NK-92 (cell line): ENCODE measurements around the gene APRT.

Experiments
- DNase-seq: peaks from one replicate; lab custom pipeline; 2025; ENCODE audit not compliant: unreplicated experiment; lab: John Stamatoyannopoulos, UW

APRT gene

DNA sequence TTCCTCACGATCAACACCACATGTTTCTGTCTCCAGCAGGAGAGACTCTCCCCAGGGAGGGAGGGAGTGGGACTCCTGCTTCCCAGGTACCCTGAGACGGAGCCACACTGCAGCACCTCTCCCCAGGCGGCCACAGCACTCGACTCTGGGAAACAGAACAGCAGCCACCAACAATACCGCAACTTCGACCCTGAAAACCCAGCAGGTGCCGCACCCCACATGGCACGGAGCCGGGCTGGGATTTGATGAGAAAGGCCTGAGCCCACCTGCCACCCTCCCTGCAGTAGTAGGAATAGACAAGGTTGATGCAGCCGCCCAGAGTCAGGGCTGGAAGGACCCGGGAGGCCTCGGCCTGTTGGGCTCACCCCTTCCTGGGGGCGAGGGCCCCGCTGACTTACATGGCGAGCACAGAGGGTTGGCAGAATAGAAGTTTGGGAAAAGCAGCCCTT lies 30.6 kb upstream of the APRT start:
- DNase-seq: no peak

DNA sequence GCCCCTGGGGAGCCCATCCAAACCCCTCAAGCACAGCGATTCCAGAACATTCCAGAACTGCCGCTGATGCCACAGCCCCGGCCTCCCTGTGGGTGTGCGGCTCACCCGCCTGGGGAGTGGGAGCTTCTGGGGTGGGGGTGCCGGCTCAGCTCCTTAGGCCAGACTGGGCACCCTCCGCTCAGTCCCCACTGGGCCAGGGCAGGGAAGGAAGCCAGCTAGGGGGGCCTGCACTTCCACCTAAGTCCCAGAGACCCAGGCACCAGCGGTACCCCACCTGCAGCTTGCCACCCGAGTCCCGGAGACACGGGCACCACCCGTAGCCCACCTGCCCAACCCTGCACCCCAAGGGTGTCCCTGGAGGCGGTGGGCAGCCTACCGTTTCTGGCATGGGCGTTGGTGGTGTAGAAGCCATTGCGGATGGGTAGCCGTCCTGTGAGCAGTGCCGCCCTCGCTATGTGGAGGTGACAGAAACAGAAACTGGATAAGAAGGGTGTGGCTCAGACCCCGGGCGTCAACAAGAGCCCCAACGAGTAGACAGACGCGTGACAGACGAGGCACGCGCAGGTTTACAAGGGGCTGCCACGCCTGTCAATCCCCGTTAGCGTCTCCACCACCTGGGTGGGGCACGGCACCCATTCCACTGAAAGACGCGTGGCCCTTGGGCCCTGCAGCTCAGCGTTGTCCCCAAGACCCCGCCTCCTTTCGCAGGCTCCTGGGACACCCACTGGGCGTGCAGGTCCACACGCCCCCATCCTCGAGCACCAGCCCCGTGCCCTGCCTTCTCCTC lies 30.0 kb upstream of the APRT start:
- no peak for DNase-seq

DNA sequence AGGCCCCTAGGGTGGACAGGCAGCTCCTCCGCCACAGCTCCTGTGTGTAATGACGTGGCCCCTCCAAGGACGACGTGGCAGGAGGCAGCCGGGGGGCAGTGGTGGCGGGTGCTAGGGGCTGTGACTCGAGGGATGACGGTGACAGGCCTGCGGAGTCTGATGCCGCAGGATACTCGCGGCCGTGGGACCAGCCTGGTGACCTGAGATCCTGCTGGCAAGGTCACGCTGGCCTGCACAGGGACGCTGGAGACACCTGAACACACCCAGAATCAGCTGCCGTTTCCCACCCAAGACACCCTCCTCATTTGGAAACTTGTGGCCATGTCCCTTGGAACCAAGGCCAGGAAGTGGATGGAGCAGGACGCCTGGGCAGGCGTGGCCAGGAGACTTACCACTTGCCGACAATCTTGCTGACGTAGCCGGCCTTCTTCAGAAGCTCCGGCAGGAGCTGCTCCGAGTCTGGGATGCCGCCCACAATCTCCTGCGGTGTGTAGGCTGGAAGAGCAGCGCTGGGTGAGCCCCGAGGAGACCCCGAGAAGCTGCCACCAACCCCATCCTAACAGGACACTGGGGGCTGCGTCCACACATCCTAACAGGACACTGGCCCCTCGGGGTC lies 29.0 kb upstream of the APRT start:
- no peak for DNase-seq

DNA sequence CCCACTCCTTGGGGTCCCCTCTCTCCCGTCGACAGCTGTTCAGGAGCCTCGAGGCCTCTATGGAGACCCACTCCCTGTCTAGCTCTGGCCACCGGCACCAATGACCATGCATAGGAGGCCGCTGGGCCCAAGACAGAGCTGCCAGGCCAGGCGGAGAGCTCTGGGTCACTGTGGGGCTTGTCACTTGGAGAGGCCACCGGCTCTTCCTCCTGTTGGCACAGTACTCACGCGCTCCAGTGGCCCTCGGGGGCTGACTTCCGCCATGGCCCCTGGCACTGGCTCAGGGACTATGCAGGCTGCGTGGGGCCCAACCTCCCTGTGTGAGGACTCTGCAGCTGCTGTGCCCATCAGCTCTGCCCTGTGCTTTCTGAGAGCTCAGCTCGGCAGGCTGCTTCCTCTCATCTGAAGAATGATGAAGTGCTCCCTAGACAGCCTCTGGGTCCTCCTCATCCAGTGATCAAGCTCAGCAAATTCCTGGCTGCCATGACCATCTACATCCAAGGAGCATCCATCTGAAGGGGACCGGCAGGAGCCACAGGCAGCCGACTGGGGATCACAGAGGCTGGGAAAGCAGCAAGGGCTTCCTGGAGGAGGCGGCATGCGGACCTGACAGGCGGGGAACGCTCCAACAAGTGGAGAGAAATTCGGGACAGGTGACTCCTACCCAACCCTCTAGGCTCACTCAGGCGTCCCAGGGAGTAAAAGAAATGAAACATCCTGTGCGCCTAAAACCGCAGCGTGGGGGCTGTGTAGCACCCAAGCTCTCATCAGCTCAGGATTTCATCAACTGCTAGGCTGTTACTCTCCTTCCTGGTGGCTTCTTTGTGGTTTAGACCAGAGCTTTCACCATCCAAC lies 28.2 kb upstream of the APRT start:
- no peak for DNase-seq

DNA sequence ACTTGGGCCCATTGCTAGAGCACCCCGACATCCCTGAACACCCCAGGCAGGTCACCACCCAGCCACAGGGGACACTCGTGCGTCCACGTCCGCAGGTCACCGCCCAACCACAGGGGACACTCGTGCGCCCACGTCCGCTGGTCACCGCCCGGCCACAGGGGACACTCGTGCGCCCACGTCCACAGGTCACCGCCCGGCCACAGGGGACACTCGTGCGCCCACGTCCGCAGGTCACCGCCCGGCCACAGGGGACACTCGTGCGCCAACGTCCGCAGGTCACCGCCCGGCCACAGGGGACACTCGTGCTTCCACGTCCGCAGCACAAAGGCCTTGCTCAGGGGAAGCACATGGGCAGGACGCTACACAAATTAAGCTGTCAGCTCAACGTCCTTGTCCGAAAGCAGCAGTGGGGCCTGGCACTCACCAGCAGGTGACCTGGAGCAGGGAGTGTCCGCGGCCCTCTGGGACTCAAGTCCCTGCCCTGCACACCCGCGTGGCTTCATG lies 27.4 kb upstream of the APRT start:
- DNase-seq: no peak

DNA sequence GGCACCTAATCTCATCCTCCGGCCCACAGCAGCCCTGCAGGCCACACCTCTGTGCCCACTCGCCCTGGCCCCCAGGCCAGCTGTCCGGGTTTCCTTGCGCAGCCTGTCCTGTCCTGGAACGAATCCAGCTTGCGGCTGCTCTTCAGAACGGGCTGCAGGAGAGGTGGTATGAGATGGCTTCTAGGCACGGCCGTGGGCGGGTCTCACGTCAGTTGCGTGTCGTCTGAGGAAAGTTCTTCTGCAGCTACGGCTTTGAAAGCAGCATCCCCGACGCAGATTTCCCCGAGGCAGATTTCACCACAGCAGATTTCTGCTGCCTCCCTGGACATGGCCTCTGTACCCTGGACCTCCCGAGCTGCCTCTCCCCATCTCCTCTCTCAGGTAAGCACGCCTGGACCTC lies 26.8 kb upstream of the APRT start:
- no peak for DNase-seq

DNA sequence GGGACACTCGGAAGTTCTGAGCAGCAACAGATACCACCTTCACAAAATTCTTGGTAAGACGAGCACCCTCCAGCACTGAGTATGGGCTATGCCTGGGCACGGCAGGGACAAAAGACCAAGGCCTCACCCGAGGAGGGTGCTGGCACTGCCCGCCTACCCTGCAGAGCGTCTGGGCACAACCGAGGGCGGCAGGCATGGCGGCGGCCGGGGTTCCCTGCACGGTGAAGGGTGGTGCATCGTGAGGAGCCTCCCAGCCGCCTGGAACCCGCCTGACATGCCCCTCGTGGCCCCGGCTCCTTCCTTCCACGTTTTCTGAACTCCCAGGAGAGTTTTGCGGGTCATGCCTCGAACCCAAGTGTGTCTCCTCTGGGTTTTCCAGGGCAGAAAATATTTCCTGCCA lies 26.1 kb upstream of the APRT start:
- no peak for DNase-seq

DNA sequence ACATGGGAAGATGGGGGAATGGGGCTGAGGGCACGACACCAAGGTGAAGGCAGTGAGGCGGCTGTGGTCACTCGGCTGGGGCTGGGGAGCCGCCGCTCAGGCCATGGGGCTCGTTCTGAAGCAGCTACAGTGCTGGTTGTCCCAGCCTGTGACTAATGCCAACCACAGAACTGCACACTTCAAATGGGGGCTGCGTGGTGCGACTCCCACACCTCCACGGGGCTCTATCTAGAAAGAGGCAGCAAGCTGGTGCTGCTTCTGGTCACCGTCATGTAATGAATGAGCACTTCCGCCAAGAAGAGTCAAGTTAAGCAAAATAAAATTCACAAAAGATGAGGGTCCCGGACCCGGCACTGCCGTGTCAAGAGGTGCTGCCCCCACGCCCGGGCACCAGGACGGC lies 25.1 kb upstream of the APRT start:
- DNase-seq: no peak

DNA sequence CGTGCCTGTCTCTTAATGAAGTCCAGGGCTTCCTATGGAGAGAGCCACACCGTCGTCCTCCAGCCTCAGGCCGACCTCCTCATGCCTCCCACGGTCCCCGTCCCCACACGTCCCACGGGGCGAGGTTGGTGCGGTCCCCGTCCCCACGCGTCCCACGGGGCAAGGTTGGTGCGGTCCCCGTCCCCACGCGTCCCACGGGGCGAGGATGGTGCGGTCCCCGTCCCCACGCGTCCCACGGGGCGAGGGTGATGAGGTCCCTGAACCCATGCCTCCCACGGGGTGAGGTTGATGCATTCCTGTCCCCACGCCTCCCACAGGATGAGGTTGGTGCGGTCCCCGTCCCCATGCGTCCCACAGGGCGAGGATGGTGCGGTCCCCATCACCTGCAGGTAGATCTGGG lies 24.1 kb upstream of the APRT start:
- DNase-seq: no peak

DNA sequence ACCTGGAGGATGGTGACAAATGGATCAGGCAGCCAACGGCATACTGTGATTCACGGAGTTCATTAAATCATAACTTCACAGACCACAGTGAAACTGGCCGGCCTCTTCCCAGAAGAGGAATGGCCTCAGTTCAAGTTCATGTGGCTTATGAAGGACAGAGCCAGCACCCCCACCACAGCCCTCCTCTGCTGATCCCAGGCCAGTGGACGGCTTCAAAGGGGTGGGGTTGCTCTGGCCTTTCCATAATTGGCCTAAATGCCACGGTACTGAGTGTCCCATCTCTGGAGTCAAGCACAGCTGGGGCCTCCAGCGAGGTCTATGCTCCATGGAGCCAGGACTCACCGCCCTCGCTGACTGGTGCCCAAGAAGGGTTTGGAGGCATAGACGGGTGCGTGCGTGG lies 23.7 kb upstream of the APRT start:
- DNase-seq: no peak

DNA sequence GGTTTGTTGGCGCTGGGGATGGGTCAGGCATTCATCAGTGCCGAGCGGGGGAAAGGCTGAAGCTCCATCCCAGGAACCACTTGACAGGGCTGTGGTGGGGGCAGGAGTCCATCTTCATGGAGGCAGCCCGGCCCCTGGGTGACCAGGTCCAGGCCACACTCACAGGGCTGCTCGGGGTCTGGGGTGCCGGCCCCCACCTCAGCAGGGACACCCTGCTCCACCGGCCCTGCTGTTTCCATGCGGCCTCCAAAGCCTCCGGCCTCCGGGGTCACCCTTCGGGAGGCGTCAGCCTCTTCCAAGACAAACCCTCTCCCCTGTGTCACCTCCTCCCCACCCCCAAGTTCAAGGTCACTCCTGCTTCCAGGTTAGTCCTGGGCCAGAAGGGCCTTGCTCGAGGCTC lies 22.9 kb upstream of the APRT start:
- DNase-seq: no peak

DNA sequence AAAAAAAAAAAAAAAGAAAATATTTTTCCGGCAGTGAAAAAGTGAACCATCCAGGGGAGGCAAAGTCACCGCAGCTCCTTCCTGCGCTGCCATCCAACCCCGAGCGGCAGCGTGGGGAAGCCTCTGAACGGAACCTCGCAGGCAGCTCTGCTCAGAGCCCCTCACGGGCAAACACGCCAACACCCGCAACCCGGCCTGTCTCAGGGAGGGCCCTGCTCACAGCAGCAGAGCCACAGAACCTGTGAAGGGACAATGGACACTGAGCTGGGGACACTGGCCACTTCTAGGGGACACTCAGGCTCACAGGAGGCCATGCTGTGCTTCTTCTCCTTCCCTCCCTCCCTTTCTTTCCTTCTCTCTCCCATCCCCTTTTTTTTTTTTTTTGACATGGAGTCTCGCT lies 21.4 kb upstream of the APRT start:
- no peak for DNase-seq

DNA sequence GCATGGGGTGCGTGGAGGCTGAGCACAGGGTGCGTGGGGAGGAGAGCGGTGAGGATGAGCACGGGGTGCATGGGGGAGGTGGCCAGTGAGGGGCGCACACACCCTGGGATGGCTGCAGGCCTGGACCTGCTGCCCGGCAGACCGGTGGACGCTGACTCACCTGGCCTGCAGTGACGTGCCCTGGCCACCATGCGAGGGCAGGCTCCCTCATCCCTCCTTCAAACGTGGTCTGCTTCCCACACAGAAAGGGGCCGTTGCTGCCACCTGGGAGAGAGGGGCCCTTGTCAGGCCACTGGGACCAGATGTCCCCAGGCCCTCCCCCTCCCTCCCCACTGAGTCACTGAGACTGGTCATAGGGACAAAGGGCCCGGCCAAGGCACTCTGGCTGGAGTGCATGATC lies 20.1 kb upstream of the APRT start:
- DNase-seq: no peak

DNA sequence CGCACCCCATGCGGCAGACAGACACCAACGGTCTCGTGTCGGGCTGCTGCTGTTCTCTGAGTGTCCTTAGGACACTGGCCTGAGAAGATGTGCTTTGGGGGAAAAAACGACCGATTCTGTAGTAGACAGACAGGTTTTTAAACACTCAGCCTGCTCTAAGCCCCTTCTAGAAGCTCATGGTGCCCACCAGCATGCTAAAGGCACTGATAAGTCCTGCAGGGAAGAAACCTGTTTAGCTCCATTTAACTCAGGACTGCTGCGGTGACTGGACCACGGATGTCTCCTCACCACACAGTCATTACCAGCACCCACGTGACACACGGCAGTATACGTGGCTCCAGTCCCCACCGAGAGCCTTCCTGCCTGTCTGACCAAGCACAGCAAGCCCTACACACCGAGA lies 19.1 kb upstream of the APRT start:
- DNase-seq: no peak

DNA sequence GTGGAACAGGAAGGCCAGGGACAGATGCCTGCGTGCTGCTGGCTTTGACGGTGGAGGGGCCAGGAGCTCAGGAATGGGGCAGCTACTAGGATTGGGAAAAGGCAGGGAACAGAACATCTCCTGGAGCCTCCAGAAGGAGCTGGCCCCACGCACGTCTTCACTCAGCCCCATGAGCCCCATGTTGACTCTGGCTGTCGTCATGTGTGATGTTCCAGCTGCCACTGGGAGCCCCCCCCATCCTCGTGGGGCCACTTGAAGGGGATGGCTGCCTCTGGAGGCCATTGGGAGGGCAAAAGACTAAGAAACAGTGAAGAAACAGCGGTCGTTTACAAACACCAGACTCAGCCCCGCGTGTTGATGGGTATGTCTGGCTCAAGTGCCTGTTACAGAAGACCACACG lies 18.5 kb upstream of the APRT start:
- DNase-seq: no peak

DNA sequence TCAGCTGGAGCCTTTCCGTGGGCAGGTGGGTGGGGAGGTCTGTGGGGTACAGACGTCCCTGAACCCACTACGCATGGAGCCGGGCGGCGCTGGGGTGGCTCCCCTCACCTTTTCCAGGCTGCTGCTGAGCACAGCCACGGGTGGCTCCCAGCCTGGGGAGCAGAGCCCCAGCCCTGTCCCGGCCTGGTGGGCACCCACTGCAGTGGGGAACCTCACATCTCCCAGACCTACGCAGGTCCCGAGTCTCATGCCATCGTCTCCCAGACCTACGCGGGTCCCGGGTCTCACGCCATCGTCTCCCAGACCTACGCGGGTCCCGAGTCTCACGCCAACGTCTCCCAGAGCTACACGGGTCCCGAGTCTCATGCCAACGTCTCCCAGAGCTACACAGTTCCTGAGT lies 17.0 kb upstream of the APRT start:
- no peak for DNase-seq

DNA sequence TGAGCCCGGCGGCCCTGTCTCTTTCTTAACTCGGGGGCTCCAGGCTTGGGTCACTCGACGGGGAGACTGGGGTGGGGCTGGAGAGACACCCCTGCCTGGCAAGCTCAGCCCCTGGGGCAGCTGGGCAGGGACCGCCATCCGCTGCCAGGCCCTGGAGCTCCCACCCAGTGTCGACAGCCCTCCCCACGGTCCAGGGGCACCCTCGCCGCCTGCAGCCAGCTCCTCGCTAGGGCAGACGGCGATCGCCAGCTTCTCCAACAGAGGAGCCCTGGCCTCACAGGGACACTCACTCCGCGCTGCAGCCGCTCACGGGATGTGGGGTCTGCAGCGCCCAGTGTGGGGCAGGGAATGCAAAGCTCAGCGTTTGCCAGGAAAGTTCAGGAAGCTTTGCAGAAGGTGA lies 16.0 kb upstream of the APRT start:
- no peak for DNase-seq

DNA sequence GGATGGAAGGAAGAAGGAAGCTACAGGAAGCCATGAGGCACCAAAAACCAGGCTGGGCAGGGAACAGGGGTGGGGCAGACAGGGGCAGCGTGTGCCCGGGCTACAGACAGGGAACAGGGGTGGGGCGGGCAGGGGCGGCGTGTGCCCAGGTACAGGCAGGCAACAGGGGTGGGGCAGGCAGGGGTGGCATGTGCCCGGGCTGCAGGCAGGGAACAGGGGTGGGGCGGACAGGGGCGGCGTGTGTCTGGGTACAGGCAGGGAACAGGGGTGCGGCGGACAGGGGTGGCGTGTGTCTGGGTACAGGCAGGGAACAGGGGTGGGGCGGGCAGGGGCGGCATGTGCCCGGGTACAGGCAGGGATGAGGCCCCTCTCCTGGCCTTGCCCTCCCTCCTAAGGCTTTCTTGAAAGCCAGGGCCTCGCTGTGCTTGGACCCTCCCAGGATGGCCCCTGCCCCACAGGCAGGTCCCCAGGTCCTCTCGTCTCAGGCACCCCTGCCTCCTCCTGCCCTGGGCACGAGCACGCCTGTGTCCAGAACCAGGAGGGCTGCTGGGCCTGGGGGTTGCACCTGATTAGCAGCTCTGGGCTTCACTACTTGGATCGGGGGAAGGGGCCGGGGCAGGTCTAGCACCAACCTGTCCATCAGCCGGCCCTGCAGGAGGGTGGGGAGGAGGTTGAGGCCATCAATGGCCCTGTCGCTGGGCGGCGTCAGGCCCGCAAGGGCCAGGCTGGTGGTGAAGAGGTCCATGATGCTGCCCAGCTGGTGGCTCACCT lies 14.5 kb upstream of the APRT start:
- no peak for DNase-seq

DNA sequence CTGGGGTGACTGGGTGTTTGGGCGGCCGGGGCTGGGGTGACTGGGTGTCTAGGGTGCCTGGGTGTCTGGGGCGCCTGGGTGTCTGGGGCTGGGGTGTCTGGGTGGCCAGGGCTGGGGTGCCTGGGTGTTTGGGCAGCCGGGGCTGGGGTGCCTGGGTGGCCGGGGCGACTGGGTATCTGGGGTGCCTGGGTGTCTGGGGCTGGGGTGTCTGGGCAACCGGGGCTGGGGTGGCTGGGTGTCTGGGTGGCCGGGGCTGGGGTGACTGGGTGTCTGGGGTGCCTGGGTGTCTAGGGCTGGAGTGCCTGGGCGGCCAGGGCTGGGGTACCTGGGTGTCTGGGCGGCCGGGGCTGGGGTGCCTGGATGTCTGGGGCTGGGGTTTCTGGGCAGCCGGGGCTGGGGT lies 13.4 kb upstream of the APRT start:
- no peak for DNase-seq

DNA sequence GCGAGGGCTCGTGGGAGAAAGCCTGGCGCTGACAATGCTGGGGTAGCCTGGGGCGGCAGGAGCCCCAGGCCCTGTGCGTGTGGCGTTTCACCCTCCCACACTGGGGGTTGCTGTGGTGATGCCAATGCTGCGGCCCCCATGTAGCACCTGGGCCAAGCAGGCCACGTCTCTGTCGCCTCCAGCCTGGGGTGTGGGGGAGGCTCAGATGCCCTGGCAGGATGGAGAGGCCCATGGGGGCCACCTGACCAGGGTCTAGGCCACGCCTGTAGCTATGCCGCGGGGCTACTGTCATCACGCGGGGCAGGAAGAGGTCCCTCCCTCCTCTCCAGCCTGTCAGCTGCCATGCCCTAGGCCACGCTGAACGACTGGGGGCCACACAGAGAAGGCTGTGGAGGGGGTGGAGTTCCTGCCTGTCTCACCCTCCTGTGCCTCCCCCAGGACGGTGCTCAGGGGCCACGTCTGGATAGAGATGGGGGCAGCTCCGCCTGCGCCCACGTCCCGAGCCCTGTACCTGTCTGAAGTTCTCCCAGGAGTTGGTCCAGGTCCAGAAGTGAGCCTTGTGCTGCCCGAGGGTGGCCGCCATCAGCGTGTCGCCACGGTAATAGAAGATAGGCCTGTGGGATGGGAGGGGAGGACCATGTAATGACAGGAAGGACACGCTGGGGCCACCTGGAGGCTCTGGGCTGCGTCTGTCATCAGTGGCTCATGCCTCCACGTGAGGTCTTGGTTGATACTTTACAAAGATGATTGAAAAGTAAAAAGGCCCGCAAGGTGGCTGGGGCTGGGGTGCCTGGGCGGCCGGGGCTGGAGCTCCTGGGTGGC lies 12.7 kb upstream of the APRT start:
- no peak for DNase-seq
